Measurements from ENCODE around the gene CORO6. TPM values are rescaled to one million over a fixed set of nuclear protein-coding genes. Genes with fewer than 3 reads are reported as not detected.

Gene CORO6
- total and polyA plus RNA-seq, 2 of the 13 experiments (the other 11 are each of a cell fraction or from before 2014, with no cell fraction given): 0.42 to 0.82 TPM

DNA sequence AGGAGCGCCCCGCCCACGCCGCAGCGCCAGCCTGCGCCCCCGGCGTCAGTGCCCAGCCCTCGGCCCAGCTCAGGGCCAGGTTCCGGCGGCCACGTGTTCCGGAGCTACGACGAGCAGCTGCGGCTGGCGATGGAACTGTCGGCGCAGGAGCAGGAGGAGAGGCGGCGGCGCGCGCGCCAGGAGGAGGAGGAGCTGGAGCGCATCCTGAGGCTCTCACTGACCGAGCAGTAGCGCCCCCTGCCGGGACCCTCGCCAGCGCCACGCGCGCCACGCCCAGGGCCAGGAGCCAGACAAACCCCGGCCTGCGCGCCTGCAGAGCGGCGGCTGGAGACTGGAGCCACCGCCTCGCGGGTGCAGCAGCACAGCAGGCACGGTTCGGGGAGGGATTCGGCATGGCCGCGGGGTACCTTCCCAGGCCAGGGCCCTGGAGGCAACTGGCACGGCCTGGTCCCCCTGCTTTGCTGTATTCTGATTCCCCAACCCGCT, 9.3 kb downstream of the CORO6 start (continued):
- TF ChIP-seq, protein P1, sequence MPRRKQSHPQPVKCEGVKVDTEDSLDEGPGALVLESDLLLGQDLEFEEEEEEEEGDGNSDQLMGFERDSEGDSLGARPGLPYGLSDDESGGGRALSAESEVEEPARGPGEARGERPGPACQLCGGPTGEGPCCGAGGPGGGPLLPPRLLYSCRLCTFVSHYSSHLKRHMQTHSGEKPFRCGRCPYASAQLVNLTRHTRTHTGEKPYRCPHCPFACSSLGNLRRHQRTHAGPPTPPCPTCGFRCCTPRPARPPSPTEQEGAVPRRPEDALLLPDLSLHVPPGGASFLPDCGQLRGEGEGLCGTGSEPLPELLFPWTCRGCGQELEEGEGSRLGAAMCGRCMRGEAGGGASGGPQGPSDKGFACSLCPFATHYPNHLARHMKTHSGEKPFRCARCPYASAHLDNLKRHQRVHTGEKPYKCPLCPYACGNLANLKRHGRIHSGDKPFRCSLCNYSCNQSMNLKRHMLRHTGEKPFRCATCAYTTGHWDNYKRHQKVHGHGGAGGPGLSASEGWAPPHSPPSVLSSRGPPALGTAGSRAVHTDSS (CRISPR knock-in tag; conservative IDR thresholded peaks at IDR 0.05): no peak
- TF ChIP-seq ZBTB42 (CRISPR knock-in tag; IDR thresholded peaks at IDR 0.05): no peak
- TF ChIP-seq ZNF335 (CRISPR knock-in tag; IDR thresholded peaks at IDR 0.05): no peak
- no peak for TF ChIP-seq ZSCAN9 (CRISPR knock-in tag; IDR thresholded peaks at IDR 0.05; ENCODE audit: borderline replicate concordance)
- TF ChIP-seq, protein P2, sequence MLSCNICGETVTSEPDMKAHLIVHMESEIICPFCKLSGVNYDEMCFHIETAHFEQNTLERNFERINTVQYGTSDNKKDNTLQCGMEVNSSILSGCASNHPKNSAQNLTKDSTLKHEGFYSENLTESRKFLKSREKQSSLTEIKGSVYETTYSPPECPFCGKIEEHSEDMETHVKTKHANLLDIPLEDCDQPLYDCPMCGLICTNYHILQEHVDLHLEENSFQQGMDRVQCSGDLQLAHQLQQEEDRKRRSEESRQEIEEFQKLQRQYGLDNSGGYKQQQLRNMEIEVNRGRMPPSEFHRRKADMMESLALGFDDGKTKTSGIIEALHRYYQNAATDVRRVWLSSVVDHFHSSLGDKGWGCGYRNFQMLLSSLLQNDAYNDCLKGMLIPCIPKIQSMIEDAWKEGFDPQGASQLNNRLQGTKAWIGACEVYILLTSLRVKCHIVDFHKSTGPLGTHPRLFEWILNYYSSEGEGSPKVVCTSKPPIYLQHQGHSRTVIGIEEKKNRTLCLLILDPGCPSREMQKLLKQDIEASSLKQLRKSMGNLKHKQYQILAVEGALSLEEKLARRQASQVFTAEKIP (CRISPR knock-in tag; IDR thresholded peaks at IDR 0.05; ENCODE audit: borderline replicate concordance): no peak
- TF ChIP-seq ZNF24 (IDR thresholded peaks at IDR 0.05): no peak
- TF ChIP-seq, protein P3, sequence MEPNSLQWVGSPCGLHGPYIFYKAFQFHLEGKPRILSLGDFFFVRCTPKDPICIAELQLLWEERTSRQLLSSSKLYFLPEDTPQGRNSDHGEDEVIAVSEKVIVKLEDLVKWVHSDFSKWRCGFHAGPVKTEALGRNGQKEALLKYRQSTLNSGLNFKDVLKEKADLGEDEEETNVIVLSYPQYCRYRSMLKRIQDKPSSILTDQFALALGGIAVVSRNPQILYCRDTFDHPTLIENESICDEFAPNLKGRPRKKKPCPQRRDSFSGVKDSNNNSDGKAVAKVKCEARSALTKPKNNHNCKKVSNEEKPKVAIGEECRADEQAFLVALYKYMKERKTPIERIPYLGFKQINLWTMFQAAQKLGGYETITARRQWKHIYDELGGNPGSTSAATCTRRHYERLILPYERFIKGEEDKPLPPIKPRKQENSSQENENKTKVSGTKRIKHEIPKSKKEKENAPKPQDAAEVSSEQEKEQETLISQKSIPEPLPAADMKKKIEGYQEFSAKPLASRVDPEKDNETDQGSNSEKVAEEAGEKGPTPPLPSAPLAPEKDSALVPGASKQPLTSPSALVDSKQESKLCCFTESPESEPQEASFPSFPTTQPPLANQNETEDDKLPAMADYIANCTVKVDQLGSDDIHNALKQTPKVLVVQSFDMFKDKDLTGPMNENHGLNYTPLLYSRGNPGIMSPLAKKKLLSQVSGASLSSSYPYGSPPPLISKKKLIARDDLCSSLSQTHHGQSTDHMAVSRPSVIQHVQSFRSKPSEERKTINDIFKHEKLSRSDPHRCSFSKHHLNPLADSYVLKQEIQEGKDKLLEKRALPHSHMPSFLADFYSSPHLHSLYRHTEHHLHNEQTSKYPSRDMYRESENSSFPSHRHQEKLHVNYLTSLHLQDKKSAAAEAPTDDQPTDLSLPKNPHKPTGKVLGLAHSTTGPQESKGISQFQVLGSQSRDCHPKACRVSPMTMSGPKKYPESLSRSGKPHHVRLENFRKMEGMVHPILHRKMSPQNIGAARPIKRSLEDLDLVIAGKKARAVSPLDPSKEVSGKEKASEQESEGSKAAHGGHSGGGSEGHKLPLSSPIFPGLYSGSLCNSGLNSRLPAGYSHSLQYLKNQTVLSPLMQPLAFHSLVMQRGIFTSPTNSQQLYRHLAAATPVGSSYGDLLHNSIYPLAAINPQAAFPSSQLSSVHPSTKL (CRISPR knock-in tag; IDR thresholded peaks at IDR 0.05): peak; percentile 57; the same call in 1 of the 2 replicates
- TF ChIP-seq, protein P4, sequence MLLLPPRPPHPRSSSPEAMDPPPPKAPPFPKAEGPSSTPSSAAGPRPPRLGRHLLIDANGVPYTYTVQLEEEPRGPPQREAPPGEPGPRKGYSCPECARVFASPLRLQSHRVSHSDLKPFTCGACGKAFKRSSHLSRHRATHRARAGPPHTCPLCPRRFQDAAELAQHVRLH (CRISPR knock-in tag; IDR thresholded peaks at IDR 0.05; ENCODE audit: borderline replicate concordance, low read depth): peak; percentile 68
- no peak for TF ChIP-seq ZNF549 (CRISPR knock-in tag; IDR thresholded peaks at IDR 0.05)
- TF ChIP-seq, protein P5, sequence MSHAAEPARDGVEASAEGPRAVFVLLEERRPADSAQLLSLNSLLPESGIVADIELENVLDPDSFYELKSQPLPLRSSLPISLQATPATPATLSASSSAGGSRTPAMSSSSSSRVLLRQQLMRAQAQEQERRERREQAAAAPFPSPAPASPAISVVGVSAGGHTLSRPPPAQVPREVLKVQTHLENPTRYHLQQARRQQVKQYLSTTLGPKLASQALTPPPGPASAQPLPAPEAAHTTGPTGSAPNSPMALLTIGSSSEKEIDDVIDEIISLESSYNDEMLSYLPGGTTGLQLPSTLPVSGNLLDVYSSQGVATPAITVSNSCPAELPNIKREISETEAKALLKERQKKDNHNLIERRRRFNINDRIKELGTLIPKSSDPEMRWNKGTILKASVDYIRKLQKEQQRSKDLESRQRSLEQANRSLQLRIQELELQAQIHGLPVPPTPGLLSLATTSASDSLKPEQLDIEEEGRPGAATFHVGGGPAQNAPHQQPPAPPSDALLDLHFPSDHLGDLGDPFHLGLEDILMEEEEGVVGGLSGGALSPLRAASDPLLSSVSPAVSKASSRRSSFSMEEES (CRISPR knock-in tag; IDR thresholded peaks at IDR 0.05): peak; percentile 51; the same call in 1 of the 2 replicates
- TF ChIP-seq ZNF382 (CRISPR knock-in tag; IDR thresholded peaks at IDR 0.05; ENCODE audit: borderline replicate concordance): no peak
- TF ChIP-seq MTF2 (CRISPR knock-in tag; IDR thresholded peaks at IDR 0.05; ENCODE audit: borderline replicate concordance): no peak
- TF ChIP-seq CEBPG (CRISPR knock-in tag; IDR thresholded peaks at IDR 0.05): no peak
- peak; percentile 59 for TF ChIP-seq ERF (CRISPR knock-in tag; IDR thresholded peaks at IDR 0.05)
- TF ChIP-seq MEIS2 (CRISPR knock-in tag; IDR thresholded peaks at IDR 0.05): no peak
- no peak for TF ChIP-seq ZNF879 (CRISPR knock-in tag; IDR thresholded peaks at IDR 0.05)
- no peak for TF ChIP-seq IKZF1 (IDR thresholded peaks at IDR 0.05)
- TF ChIP-seq ZNF780A (CRISPR knock-in tag; IDR thresholded peaks at IDR 0.05): 0 out of 2 replicates have a peak, but pooled peaks have one; percentile 46
- TF ChIP-seq, protein P6, sequence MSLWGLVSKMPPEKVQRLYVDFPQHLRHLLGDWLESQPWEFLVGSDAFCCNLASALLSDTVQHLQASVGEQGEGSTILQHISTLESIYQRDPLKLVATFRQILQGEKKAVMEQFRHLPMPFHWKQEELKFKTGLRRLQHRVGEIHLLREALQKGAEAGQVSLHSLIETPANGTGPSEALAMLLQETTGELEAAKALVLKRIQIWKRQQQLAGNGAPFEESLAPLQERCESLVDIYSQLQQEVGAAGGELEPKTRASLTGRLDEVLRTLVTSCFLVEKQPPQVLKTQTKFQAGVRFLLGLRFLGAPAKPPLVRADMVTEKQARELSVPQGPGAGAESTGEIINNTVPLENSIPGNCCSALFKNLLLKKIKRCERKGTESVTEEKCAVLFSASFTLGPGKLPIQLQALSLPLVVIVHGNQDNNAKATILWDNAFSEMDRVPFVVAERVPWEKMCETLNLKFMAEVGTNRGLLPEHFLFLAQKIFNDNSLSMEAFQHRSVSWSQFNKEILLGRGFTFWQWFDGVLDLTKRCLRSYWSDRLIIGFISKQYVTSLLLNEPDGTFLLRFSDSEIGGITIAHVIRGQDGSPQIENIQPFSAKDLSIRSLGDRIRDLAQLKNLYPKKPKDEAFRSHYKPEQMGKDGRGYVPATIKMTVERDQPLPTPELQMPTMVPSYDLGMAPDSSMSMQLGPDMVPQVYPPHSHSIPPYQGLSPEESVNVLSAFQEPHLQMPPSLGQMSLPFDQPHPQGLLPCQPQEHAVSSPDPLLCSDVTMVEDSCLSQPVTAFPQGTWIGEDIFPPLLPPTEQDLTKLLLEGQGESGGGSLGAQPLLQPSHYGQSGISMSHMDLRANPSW (CRISPR knock-in tag; IDR thresholded peaks at IDR 0.05; ENCODE audit: borderline replicate concordance): no peak
- peak; percentile 57; the same call in 1 of the 2 replicates for TF ChIP-seq ZNF841 (CRISPR knock-in tag; IDR thresholded peaks at IDR 0.05; ENCODE audit: borderline replicate concordance)
